NT2/D1 (cell line): ENCODE measurements around the gene TSPAN5.

ENCODE experiments used
- DNase-seq: peaks from one replicate; pipeline ENCODE4 v3.0.0-alpha.2; 2011; ENCODE audit warnings: low read depth, low spot score
- H3K27me3 ChIP-seq: 2 replicates; pipeline ENCODE4 v1.6.0; 2011; ENCODE audit warnings: mild to moderate bottlenecking; ENCODE audit not compliant: insufficient read length, insufficient read depth
- H3K36me3 ChIP-seq: 2 replicates; pipeline ENCODE4 v1.6.1; 2011; ENCODE audit warnings: mild to moderate bottlenecking, low read length, mixed read lengths; ENCODE audit not compliant: insufficient read depth, insufficient read length
- H3K4me1 ChIP-seq: 2 replicates; pipeline ENCODE4 v1.5.1; 2011; ENCODE audit not compliant: insufficient read depth, insufficient read length
- H3K4me3 ChIP-seq: 2 replicates; pipeline ENCODE4 v1.5.1; 2011; ENCODE audit warnings: low read depth; ENCODE audit not compliant: insufficient read length
- H3K9ac ChIP-seq: 2 replicates; pipeline ENCODE4 v1.6.0; 2011; ENCODE audit warnings: low read depth; ENCODE audit not compliant: insufficient read length
- H3K9me3 ChIP-seq: 2 replicates; pipeline ENCODE4 v1.5.1; 2011; ENCODE audit warnings: mild to moderate bottlenecking, low read length; ENCODE audit not compliant: insufficient read depth
- SUZ12 ChIP-seq: IDR thresholded peaks from 2 replicates; pipeline ENCODE4 v1.6.1; 2011; ENCODE audit not compliant: insufficient read length, insufficient read depth; ENCODE audit errors: extremely low read depth
- YY1 ChIP-seq: IDR thresholded peaks from 2 replicates; pipeline ENCODE4 v1.6.1; 2011; ENCODE audit not compliant: insufficient read length, insufficient read depth
- ZNF274 ChIP-seq: IDR thresholded peaks from 2 replicates; pipeline ENCODE4 v1.6.1; 2011; ENCODE audit warnings: mild to moderate bottlenecking, low read depth, low read length

Gene TSPAN5

DNA sequence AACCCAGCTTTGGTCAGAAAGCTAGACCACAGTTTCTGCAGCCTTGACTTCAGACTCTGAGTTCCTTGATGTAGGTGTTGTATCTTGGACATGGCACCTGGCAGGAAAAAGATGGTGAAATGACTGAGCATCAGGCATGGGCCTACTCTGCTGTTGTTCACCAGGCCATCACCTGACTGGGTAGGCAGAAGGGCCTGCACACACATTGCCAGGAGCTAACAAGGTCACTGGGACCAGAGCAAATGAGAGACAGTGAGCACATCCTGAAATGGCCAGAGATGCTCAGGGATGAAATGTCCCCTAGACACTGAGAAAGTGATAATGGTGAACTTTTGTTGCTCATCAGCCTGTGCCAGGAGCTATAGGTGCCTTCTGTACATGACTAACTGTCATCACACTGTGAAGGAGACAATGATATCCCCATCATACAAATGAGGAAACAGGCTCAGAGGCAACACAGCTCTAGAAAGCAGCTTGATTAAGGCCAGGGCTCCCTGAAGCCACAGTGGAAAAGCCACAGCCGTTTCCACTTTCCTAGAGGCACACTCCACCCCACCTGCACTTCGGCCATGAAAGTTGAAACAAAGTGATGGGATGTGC lies 128.3 kb downstream of the TSPAN5 start:
- Histone ChIP-seq H3K36me3 (no peaks in the 10 kb centered on the region), H3K27me3 (no peaks in the 10 kb centered on the region), H3K4me1 (no peaks in the 10 kb centered on the region), H3K9ac (no peak overlapping the region), H3K9me3 (no peaks in the 10 kb centered on the region), H3K4me3 (no peak overlapping the region)
- TF ChIP-seq SUZ12: no peak
- no peak for TF ChIP-seq YY1
- no peak for TF ChIP-seq ZNF274
- DNase-seq: no peak

DNA sequence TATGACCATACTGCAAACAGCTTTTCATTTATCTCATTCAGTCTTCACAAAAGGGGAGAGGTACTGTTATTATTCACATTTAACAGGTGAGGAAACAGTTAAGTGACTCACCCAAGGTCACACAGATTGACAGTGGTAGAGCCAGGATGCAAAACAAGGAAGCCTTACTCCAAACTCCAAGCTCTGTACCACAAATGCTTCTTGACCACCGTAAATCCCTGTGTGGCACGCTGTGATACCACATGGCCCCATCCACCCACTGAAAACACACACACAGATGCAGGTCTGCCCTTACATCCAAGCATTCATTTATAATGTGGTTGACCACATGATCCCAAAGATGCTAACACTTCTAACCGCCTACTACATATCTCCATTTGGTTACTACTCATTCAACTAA lies 129.5 kb downstream of the TSPAN5 start:
- TF ChIP-seq ZNF274: no peak
- no peak for TF ChIP-seq SUZ12
- no peak for TF ChIP-seq YY1
- H3K36me3 ChIP-seq: no peaks in the 10 kb centered on the region
- no peak overlapping the region for H3K4me3 ChIP-seq

DNA sequence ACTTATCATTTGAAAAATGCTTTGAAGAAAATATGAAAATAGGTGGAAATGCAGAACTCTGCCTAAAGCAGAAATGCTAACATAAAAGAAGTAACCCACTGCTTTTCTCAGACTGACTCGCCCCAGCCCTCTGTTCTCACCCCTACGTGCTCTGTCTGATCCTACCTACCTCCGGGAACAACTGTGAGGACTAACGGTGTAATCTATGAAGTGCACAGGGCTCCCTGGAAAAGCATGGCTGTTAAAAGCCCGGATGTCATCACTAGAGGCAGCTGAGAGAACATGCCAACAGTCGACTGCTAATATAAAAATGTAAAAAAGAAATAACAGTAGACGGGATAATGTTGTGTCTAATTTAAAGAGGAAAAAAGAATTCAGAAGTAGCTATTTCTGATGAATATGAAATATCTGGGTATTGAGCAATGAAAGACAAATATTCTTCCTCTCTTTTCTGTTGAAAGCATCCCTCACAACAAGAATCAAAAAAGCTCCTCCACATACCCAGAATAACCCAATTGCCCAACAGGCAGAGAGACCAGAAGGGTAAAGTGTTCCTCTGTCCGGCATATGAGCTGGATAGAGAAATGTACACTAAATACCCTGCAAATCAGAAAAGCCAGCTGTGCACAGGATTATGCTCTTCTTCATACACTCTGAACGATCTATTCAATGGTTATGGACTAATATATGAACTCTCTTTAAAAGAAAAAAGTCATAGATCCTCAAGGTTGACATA lies 130.7 kb downstream of the TSPAN5 start:
- no peaks in the 10 kb centered on the region for H3K4me1 ChIP-seq
- H3K9ac ChIP-seq: no peak overlapping the region
- H3K27me3 ChIP-seq: no peaks in the 10 kb centered on the region
- H3K4me3 ChIP-seq: no peak overlapping the region
- H3K36me3 ChIP-seq: no peaks in the 10 kb centered on the region
- DNase-seq: no peak
- H3K9me3 ChIP-seq: no peaks in the 10 kb centered on the region
- TF ChIP-seq ZNF274: no peak
- no peak for TF ChIP-seq SUZ12
- no peak for TF ChIP-seq YY1

More for the DNA sequence above, 129.5 kb downstream of the TSPAN5 start:
- no peaks in the 10 kb centered on the region for H3K4me1 ChIP-seq
- DNase-seq: no peak
- H3K9me3 ChIP-seq: no peaks in the 10 kb centered on the region
- H3K27me3 ChIP-seq: no peaks in the 10 kb centered on the region
- H3K9ac ChIP-seq: no peak overlapping the region

DNA sequence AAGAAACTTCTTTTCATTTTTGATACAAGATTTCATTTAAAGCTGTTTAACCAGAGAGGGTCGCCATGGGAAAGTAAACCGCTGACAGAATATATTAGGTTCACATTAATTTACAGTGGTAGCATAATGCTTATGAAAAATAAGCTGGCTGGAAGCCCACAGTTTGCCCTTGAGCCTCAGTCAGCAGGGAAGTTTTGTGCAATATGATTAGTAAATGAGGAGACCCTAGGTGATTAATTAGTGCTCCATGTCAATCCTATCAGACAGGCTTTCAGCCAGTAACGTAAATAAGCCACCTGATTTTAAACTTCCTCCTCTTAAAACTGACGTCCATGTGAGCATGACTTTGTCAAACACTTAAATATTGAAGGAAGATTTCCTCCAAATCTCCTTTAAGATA lies 134.2 kb downstream of the TSPAN5 start:
- no peak for DNase-seq
- TF ChIP-seq ZNF274 (no peak), YY1 (no peak), SUZ12 (no peak)
- Histone ChIP-seq H3K27me3 (no peaks in the 10 kb centered on the region), H3K4me3 (no peak overlapping the region), H3K4me1 (no peaks in the 10 kb centered on the region), H3K9me3 (no peaks in the 10 kb centered on the region), H3K36me3 (no peaks in the 10 kb centered on the region), H3K9ac (no peak overlapping the region)

DNA sequence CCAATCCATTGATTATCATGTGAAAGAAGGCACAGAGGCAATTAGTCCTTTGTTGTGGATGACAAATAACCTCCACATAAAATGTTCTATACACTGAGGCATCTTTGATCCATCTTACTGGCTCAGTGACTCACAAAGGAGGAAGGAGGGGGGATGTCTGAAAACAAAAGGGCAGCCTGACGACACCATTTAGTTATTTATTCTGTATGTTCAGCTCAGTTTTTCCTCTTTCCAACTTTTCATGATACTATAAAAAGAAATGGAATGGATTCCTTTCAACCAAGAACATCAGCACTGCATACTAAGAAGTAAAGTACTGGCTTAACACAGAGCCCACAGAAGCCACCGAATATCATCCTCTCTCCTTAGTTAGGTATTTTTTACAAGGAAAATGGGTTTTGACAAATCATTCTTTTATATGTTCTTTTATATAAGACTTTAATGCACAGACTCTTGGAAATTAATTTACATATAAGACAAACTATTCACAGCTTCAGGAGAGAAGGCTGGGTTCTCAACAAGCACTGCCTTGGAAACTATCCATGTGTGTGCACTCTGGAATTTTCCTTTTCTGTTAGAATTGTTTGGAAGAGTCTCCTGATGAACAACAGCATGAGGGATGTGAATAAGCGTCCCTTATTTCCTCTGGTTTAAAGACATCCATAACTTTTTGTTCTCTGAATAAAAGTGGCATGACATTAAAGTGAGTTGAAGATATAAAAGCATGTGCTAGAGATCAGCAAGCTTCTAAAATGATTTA lies 135.6 kb downstream of the TSPAN5 start:
- TF ChIP-seq ZNF274 (no peak), SUZ12 (no peak), YY1 (no peak)
- Histone ChIP-seq H3K4me3 (no peak overlapping the region), H3K4me1 (no peaks in the 10 kb centered on the region), H3K36me3 (no peaks in the 10 kb centered on the region), H3K9ac (no peak overlapping the region), H3K9me3 (no peaks in the 10 kb centered on the region), H3K27me3 (no peaks in the 10 kb centered on the region)
- no peak for DNase-seq

DNA sequence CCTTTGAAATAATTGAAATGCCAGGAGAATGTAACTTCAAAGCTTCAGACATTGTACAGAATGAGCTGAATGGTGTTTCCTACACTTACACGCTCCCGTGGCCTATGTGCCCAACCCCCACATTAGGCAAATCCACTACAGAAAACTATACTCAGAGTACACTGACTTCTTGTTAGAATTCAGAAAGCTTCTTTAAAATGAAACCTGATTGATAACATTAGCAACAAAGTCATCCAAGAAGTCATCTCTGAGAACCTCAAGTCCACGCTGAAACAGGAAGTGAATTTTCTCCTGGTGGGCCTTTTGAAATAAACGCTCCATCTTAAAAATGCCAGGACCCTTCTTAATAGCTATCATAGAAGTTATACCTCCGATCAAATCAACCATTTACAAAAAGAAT lies 136.3 kb downstream of the TSPAN5 start:
- no peak for DNase-seq
- no peak for TF ChIP-seq SUZ12
- TF ChIP-seq ZNF274: no peak
- TF ChIP-seq YY1: no peak
- Histone ChIP-seq H3K9me3 (0 out of 2 replicates have a peak, but pooled peaks cover 3% of the 10 kb centered on the region), H3K27me3 (no peaks in the 10 kb centered on the region), H3K36me3 (no peaks in the 10 kb centered on the region), H3K4me3 (no peak overlapping the region), H3K9ac (no peak overlapping the region), H3K4me1 (no peaks in the 10 kb centered on the region)

DNA sequence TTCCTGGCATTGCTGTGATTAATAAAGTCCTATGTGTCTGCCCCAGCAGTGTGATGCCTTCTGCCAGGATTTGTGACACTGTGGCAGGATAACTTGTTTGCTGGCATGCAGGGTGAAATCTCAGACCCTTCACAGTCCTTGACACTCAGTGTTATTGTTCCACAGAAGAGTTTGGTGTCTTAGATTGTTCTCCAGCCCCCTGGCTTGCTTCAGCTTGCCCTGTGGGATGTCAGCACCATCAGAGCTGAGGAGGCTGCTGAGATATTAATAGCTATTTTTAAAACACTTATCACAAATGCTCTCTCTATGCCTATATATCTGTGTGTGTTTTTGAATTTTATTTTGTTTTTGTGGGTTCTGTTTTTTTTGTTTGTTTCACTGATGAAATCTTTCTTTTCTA lies 136.9 kb downstream of the TSPAN5 start:
- H3K27me3 ChIP-seq: no peaks in the 10 kb centered on the region
- no peak overlapping the region for H3K4me3 ChIP-seq
- no peak overlapping the region for H3K9ac ChIP-seq
- 0 out of 2 replicates have a peak, but pooled peaks cover 8% of the 10 kb centered on the region for H3K9me3 ChIP-seq
- no peaks in the 10 kb centered on the region for H3K4me1 ChIP-seq
- no peak for DNase-seq
- H3K36me3 ChIP-seq: no peaks in the 10 kb centered on the region
- TF ChIP-seq ZNF274 (no peak), YY1 (no peak), SUZ12 (no peak)
